IMR-90 (cell line): ENCODE data around the gene MPZL1. TPM values are rescaled to one million over a fixed set of nuclear protein-coding genes. Genes with fewer than 3 reads are reported as not detected.

Experiments
- ATAC-seq: fragments of 200-7000 bp; cut with Tn5 transposase; 2 replicates; pipeline ENCODE4 v1.9.1; 2020; ENCODE audit warnings: low read depth, mild to moderate bottlenecking, moderate library complexity
- BruUV-seq: library from RNA; stranded (reverse); fragments of 400-500 nt; replicated peaks from 2 replicates; lab custom pipeline; 2021; lab: Mats Ljungman, UMichigan
- CTCF ChIA-PET: fragments of 300-600 bp; formaldehyde crosslinking; extraction: SDS; loops from one replicate; lab custom pipeline; 2021; ENCODE audit warnings: antibody characterized with exemption; lab: Yijun Ruan, JAX
- POLR2A ChIA-PET: fragments of 300-600 bp; sonication (Branson Sonifier 250); formaldehyde crosslinking; loops from one replicate; lab custom pipeline; 2022; ENCODE audit warnings: antibody characterized with exemption; ENCODE audit not compliant: unreplicated experiment; lab: Charles Lee
- DNase-seq: peaks from one replicate; pipeline ENCODE4 v3.0.0; 2013
- H2AFZ ChIP-seq: replicated peaks from 2 replicates; pipeline ENCODE3; 2013; ENCODE audit warnings: low read length, mild to moderate bottlenecking; ENCODE audit not compliant: poor library complexity
- H2AK5ac ChIP-seq: 2 replicates; pipeline ENCODE4 v1.6.1; 2013; ENCODE audit warnings: low read depth, low read length, inconsistent platforms
- H2AK9ac ChIP-seq: replicated peaks from 2 replicates; pipeline ENCODE3; 2013; ENCODE audit warnings: mild to moderate bottlenecking, low read depth, low read length, moderate library complexity; ENCODE audit not compliant: poor library complexity
- H2BK120ac ChIP-seq: 2 replicates; pipeline ENCODE4 v1.6.1; 2013; ENCODE audit warnings: low read depth, low read length, inconsistent platforms
- H2BK15ac ChIP-seq: 3 replicates; pipeline ENCODE4 v1.6.1; 2013; ENCODE audit warnings: low read depth, low read length, inconsistent platforms
- H2BK20ac ChIP-seq: 2 replicates; pipeline ENCODE4 v1.6.1; 2013; ENCODE audit warnings: low read depth, mild to moderate bottlenecking, inconsistent platforms, low read length, moderate library complexity
- H2BK5ac ChIP-seq: 2 replicates; pipeline ENCODE4 v1.6.1; 2013; ENCODE audit warnings: mild to moderate bottlenecking, low read depth, low read length, inconsistent platforms; ENCODE audit not compliant: poor library complexity, severe bottlenecking
- H3K14ac ChIP-seq: replicated peaks from 2 replicates; pipeline ENCODE4 v1.6.1; 2013; ENCODE audit warnings: low read depth, low read length, inconsistent platforms
- H3K18ac ChIP-seq: 2 replicates; pipeline ENCODE4 v1.6.1; 2013; ENCODE audit warnings: low read depth, low read length, control low read depth
- H3K23ac ChIP-seq: 2 replicates; pipeline ENCODE4 v1.6.1; 2013; ENCODE audit warnings: low read depth, low read length, inconsistent platforms
- H3K27ac ChIP-seq: 2 replicates; pipeline ENCODE4 v1.5.1; 2013; ENCODE audit warnings: mild to moderate bottlenecking, control low read depth, low read length; ENCODE audit not compliant: insufficient read depth
- H3K27me3 ChIP-seq: 2 replicates; pipeline ENCODE4 v1.6.1; 2013; ENCODE audit warnings: low read length; ENCODE audit not compliant: control insufficient read depth, insufficient read depth
- H3K36me3 ChIP-seq: 2 replicates; pipeline ENCODE4 v1.6.1; 2013; ENCODE audit warnings: low read length, mixed read lengths; ENCODE audit not compliant: control insufficient read depth, insufficient read depth
- H3K4ac ChIP-seq: 2 replicates; pipeline ENCODE4 v1.6.1; 2013; ENCODE audit warnings: low read depth, low read length, inconsistent platforms
- H3K4me1 ChIP-seq: 2 replicates; pipeline ENCODE4 v1.6.1; 2013; ENCODE audit warnings: low read length, mixed read lengths; ENCODE audit not compliant: control insufficient read depth, insufficient read depth
- H3K4me2 ChIP-seq: 2 replicates; pipeline ENCODE4 v1.6.1; 2013; ENCODE audit warnings: low read depth, mild to moderate bottlenecking, control low read depth, low read length, moderate library complexity
- H3K4me3 ChIP-seq: 2 replicates; pipeline ENCODE4 v1.5.1; 2013; ENCODE audit warnings: low read depth, mild to moderate bottlenecking, control low read depth, low read length, moderate library complexity; ENCODE audit not compliant: insufficient read depth
- H3K56ac ChIP-seq: 2 replicates; pipeline ENCODE4 v1.6.1; 2013; ENCODE audit warnings: low read length, inconsistent platforms; ENCODE audit not compliant: insufficient read depth; ENCODE audit errors: extremely low read depth
- H3K79me1 ChIP-seq, 2 experiments: 2 replicates each; pipeline ENCODE4 v1.6.1; 2013; ENCODE audit warnings: low read length in 2 of 2, inconsistent platforms in 1 of 2, low read depth in 1 of 2
- H3K9ac ChIP-seq: 2 replicates; pipeline ENCODE4 v1.6.1; 2013; ENCODE audit warnings: low read depth, low read length, control low read depth
- H3K9me1 ChIP-seq: 2 replicates; pipeline ENCODE4 v1.6.1; 2013; ENCODE audit warnings: low read length, inconsistent platforms; ENCODE audit not compliant: insufficient read depth
- H3K9me3 ChIP-seq: 2 replicates; pipeline ENCODE4 v1.6.1; 2013; ENCODE audit warnings: low read length; ENCODE audit not compliant: control insufficient read depth, insufficient read depth
- H4K20me1 ChIP-seq: 2 replicates; pipeline ENCODE4 v1.6.1; 2013; ENCODE audit warnings: low read length, inconsistent platforms; ENCODE audit not compliant: insufficient read depth
- H4K5ac ChIP-seq: 2 replicates; pipeline ENCODE4 v1.6.1; 2013; ENCODE audit warnings: mild to moderate bottlenecking, low read depth, low read length, control low read depth
- H4K8ac ChIP-seq, 2 experiments: 2 replicates each; pipeline ENCODE4 v1.6.1; 2013; ENCODE audit warnings: low read depth in 2 of 2, low read length in 2 of 2, control low read depth in 1 of 2, inconsistent platforms in 1 of 2
- H4K91ac ChIP-seq: 2 replicates; pipeline ENCODE4 v1.6.1; 2013; ENCODE audit warnings: low read depth, low read length, inconsistent platforms; ENCODE audit not compliant: insufficient read depth
- CEBPB ChIP-seq: IDR thresholded peaks from 2 replicates; pipeline ENCODE4 v1.6.1; 2012; ENCODE audit warnings: low read depth, low read length, improper control_type of control experiment
- ELK1 ChIP-seq: fragments of 150-350 bp; IDR thresholded peaks from 2 replicates; pipeline ENCODE4 v1.6.1; 2016; ENCODE audit warnings: low read depth, mild to moderate bottlenecking, low read length, moderate library complexity, borderline replicate concordance
- SMC3 ChIP-seq: fragments of 150-350 bp; IDR thresholded peaks from 2 replicates; pipeline ENCODE4 v1.6.1; 2016; ENCODE audit warnings: low read depth, mild to moderate bottlenecking, antibody characterized with exemption, low read length, moderate library complexity
- WGBS, 2 experiments: methylation state at CpG; one replicate each; pipeline versions ENCODE4 v1.1.5 to v1.1.7; 2013; ENCODE audit warnings: missing lambda C conversion rate in 2 of 2; ENCODE audit not compliant: insufficient read length in 1 of 2; ENCODE audit errors: extremely low coverage in 2 of 2; 5-methylcytosine and 5-hydroxymethylcytosine counted together
- dilution Hi-C: fragments of 300-500 bp; cut with HindIII; formaldehyde crosslinking; loops from one replicate; pipeline ENCODE4 v1.14.3; 2018; ENCODE audit warnings: low sequenced_read_pairs; ENCODE audit not compliant: unreplicated experiment
- in situ Hi-C: fragments of 300-500 bp; cut with MboI; formaldehyde crosslinking; loops from 3 replicates; pipeline ENCODE4 v1.14.3; 2019; ENCODE audit warnings: low sequenced_read_pairs, inconsistent platforms, mixed read lengths
- intact Hi-C: fragments of 100-400 bp; cut with micrococcal nuclease; formaldehyde crosslinking; loops from 2 replicates; pipeline ENCODE4 v1.10.0; 2022
- polyA plus RNA-seq, 3 experiments: library from polyadenylated mRNA; depleted of rRNA; stranded (reverse); fragments of >200 nt; gene quantifications; 2 replicates each; pipeline ENCODE4 v1.2.3, GENCODE V29; 2012; ENCODE audit warnings: low replicate concordance in 1 of 3
- total RNA-seq: library from RNA; depleted of rRNA; stranded (reverse); fragments of >200 nt; gene quantifications from 2 replicates; pipeline ENCODE4 v1.2.3, GENCODE V29; 2012

Gene MPZL1
- total and polyA plus RNA-seq, 2 of the 4 experiments (the other 2 are of a cell fraction), result 55.3 to 87.3 TPM

GRCh38 chr1:167773516-167773915 lies 51.7 kb downstream of the MPZL1 start:
- ATAC-seq (no peak), DNase-seq (no peak)
- no peak overlapping the region for H2BK5ac ChIP-seq
- H3K79me1 ChIP-seq, result peaks cover 39 to 62% of the 10 kb centered on the region in 2 experiments
- H4K5ac ChIP-seq, result no peak overlapping the region
- WGBS, 2 experiments, result no CpG with 5 or more reads among the region's 2 CpGs
- no peak overlapping the region for H4K8ac ChIP-seq
- H2AFZ ChIP-seq, result no peak overlapping the region
- no peak overlapping the region for H2BK15ac ChIP-seq
- no peaks in the 10 kb centered on the region for H3K27me3 ChIP-seq
- peaks cover 8% of the 10 kb centered on the region for H3K4me1 ChIP-seq
- no peak overlapping the region for H3K18ac ChIP-seq
- TF ChIP-seq ELK1 (no peak), CEBPB (no peak), SMC3 (no peak)
- H4K91ac ChIP-seq, result no peak overlapping the region
- H2AK5ac ChIP-seq, result no peak overlapping the region
- CTCF ChIA-PET, result interaction anchor here (0.7 kb wide), 1 partner anchor 16 kb away, joined by 3 read pairs; no protein-coding TSS in a partner anchor
- POLR2A ChIA-PET, result no interaction called here
- no peak overlapping the region for H2BK120ac ChIP-seq
- no peak overlapping the region for H2BK20ac ChIP-seq
- BruUV-seq, result no TSS peak
- H4K20me1 ChIP-seq, result peaks cover 29% of the 10 kb centered on the region; the same call in 1 of the 2 replicates
- no peak overlapping the region for H3K23ac ChIP-seq
- intact Hi-C loops, result no loop called here
- no peak overlapping the region for H3K4ac ChIP-seq
- no peak overlapping the region for H3K27ac ChIP-seq
- no peaks in the 10 kb centered on the region for H3K9me3 ChIP-seq
- H3K9me1 ChIP-seq, result peaks cover 19% of the 10 kb centered on the region
- dilution Hi-C loops, result no loop called here
- H3K4me2 ChIP-seq, result no peak overlapping the region
- H3K56ac ChIP-seq, result no peak overlapping the region
- peaks cover 28% of the 10 kb centered on the region for H3K36me3 ChIP-seq
- H3K14ac ChIP-seq, result no peak overlapping the region
- no peak overlapping the region for H3K4me3 ChIP-seq
- H2AK9ac ChIP-seq, result no peak overlapping the region
- no peak overlapping the region for H3K9ac ChIP-seq
- in situ Hi-C loops, result no loop called here
